ENCODE results near the gene ZNF385D. TPM values are rescaled to one million over a fixed set of nuclear protein-coding genes. Genes with fewer than 3 reads are reported as not detected.

ZNF385D gene
- total RNA-seq, 2 experiments from 2014 or later = not detected

- H3K9me3 Mint-ChIP-seq = peaks cover 2% of the 10 kb centered on the region
- ChIA-PET CTCF (no interaction called here), POLR2A (no interaction called here)
- DNase-seq = no peak
- no peaks in the 10 kb centered on the region for H3K36me3 Mint-ChIP-seq (ENCODE audit: low read depth)
- H3K4me1 Mint-ChIP-seq = no peaks in the 10 kb centered on the region
- H3K4me3 Mint-ChIP-seq = no peak overlapping the region
- no peaks in the 10 kb centered on the region for H3K27me3 Mint-ChIP-seq
- H3K27ac Mint-ChIP-seq = no peak overlapping the region
These were observed 216.5 kb downstream of the ZNF385D start for GRCh38 chr3:21534462-21534861.

GRCh38 chr3:21533002-21533401, 218.0 kb downstream of the ZNF385D start:
- no peak overlapping the region for H3K4me3 Mint-ChIP-seq
- H3K27me3 Mint-ChIP-seq = no peaks in the 10 kb centered on the region
- no peak overlapping the region for H3K27ac Mint-ChIP-seq
- POLR2A ChIA-PET = no interaction called here
- CTCF ChIA-PET = no interaction called here
- H3K4me1 Mint-ChIP-seq = no peaks in the 10 kb centered on the region
- H3K36me3 Mint-ChIP-seq (ENCODE audit: low read depth) = no peaks in the 10 kb centered on the region
- no peak for DNase-seq
- H3K9me3 Mint-ChIP-seq = peaks cover 2% of the 10 kb centered on the region

DNA sequence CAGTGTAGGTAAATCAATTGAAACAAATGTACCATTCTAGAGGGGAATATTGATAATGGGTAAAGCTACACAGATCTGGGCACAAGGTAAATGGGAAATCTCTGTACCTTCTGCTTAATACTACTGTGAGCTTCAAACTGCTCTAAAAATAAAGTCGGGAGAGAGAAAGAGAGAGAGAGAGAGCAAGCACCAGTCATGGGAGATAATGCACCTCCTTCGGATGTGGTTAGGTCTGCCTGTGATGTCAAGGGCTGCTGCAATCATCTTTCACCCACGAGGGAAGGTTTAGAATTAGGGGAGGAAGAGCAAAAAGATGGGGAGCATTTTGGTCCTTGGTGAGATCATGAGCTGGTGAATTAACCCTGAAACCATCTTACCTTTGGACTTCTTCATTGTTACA, 219.1 kb downstream of the ZNF385D start:
- no peak for DNase-seq
- H3K9me3 Mint-ChIP-seq = peaks cover 2% of the 10 kb centered on the region
- no peaks in the 10 kb centered on the region for H3K27me3 Mint-ChIP-seq
- no peak overlapping the region for H3K4me3 Mint-ChIP-seq
- no peaks in the 10 kb centered on the region for H3K36me3 Mint-ChIP-seq (ENCODE audit: low read depth)
- ChIA-PET POLR2A (no interaction called here), CTCF (no interaction called here)
- no peaks in the 10 kb centered on the region for H3K4me1 Mint-ChIP-seq
- no peak overlapping the region for H3K27ac Mint-ChIP-seq

DNA sequence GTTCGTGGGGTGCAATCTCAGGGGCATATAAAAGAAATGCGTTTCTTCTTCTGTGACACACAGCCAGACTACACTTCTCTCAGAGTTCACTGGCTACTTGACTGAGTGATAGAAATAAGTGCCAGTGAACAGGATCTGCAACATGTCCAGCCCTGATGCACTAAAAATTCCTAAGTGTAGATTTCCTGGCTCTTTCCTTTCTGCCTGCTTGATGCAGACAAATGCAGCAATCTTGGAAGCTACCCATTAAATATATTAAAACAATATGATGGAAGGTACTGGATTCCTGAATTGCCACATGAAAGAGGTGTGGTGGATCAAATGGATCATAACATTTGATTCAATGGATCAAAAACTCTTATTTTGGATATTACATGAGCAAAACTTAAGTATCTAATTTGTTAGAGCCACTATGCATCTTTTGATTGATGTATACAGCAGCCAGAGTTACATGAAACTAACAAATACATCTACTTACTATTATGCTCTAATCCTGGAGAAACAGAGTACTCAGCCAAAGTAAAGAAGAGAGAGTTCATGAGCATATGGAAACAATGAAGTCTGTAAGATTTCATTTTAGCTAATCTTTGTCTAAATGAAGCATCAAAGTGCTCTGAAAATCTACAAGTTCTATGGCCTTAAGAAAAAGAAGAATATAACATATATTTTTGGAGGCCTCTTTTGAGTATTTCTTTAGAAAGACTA, 222.6 kb downstream of the ZNF385D start:
- Mint-ChIP-seq H3K27ac (no peak overlapping the region), H3K4me3 (no peak overlapping the region), H3K9me3 (no peaks in the 10 kb centered on the region), H3K27me3 (no peaks in the 10 kb centered on the region), H3K4me1 (no peaks in the 10 kb centered on the region), H3K36me3 (ENCODE audit: low read depth) (no peaks in the 10 kb centered on the region)
- CTCF ChIA-PET = no interaction called here
- no peak for DNase-seq
- POLR2A ChIA-PET = no interaction called here

DNA sequence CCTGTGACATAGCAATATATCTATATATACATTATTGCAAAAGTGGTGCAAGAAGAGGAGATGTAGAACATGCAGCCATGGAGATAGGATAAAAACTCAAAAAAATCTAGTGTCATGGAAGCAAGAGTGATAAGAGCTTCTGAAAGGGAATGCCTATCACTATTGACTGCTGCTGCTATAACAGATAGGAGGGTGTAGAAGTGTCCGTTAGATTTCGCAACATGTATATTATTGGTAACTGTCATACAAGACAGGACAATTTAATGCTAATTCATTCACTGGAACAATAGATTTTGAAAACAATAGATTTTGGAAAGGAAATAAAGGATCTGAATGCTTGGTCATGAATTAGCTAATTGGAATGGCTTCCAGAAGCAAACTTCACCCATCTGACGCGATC, 224.5 kb downstream of the ZNF385D start:
- H3K4me3 Mint-ChIP-seq = no peak overlapping the region
- no peaks in the 10 kb centered on the region for H3K36me3 Mint-ChIP-seq (ENCODE audit: low read depth)
- POLR2A ChIA-PET = no interaction called here
- peaks cover 3% of the 10 kb centered on the region for H3K9me3 Mint-ChIP-seq
- no peak for DNase-seq
- CTCF ChIA-PET = no interaction called here
- H3K4me1 Mint-ChIP-seq = no peaks in the 10 kb centered on the region
- H3K27ac Mint-ChIP-seq = no peak overlapping the region
- no peaks in the 10 kb centered on the region for H3K27me3 Mint-ChIP-seq

DNA sequence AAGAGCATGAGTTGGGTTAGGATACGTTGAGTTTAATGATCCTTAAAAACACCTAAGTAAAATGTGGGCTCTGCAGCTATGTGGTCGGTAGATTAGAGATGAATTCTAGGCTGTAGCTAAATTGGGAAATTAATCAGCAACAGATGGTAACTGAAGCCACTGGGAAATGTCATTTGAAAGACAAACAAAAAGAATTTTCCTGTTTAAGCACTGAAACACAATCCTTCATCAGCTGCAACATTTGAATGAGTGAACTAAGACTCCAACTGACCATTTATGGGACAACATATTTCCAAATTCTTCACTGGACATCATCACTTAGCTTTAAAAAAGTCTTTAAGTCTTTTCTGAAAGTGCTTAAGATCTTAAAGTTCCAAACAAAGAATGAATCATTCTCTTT, 226.9 kb downstream of the ZNF385D start:
- POLR2A ChIA-PET = no interaction called here
- Mint-ChIP-seq H3K27me3 (no peaks in the 10 kb centered on the region), H3K4me1 (no peaks in the 10 kb centered on the region), H3K9me3 (peaks cover 3% of the 10 kb centered on the region), H3K4me3 (no peak overlapping the region), H3K36me3 (ENCODE audit: low read depth) (no peaks in the 10 kb centered on the region), H3K27ac (no peak overlapping the region)
- no peak for DNase-seq
- CTCF ChIA-PET = no interaction called here

DNA sequence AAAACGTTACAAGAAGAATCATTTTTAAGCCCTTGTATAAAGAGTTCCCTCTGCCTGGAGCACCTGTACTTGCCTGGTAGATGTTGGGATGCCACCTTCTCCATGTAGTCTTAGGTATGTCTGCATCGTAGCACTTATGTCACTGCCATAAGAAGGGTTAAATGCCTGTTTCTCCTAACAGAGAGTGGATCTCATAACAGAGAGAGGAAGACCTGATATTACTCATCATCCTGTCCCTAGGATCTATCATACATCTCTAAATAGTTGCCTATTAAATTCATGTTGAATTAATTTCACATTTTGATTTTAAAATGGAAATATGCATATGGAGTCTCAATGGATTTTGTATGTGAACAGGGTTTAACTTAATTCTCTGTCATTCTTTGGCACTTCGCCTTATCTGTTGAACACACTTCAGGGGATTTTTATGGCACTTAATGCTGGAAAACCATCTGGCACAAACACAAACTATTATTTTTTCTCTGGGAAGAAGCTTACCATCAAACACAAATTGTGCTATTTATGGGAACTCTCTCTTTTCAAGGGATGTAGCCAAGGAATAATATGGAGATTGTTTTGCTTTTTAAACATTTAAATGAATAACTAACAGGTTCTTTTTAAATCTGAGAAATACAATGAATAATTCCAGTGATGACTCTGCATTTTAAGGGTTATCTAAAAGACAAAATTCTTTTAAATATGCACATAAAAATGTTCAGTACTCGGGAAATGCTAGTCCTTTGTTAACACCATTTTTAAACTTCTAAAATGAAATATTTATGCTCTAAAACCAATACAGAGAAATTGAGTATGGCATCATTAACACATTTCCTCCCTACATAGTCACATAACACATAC, 230.7 kb downstream of the ZNF385D start:
- no peak for DNase-seq
- H3K4me3 Mint-ChIP-seq = no peak overlapping the region
- no peak overlapping the region for H3K27ac Mint-ChIP-seq
- H3K36me3 Mint-ChIP-seq (ENCODE audit: low read depth) = no peaks in the 10 kb centered on the region
- POLR2A ChIA-PET = no interaction called here
- H3K27me3 Mint-ChIP-seq = no peaks in the 10 kb centered on the region
- H3K9me3 Mint-ChIP-seq = peaks cover 3% of the 10 kb centered on the region
- H3K4me1 Mint-ChIP-seq = no peaks in the 10 kb centered on the region
- CTCF ChIA-PET = no interaction called here

DNA sequence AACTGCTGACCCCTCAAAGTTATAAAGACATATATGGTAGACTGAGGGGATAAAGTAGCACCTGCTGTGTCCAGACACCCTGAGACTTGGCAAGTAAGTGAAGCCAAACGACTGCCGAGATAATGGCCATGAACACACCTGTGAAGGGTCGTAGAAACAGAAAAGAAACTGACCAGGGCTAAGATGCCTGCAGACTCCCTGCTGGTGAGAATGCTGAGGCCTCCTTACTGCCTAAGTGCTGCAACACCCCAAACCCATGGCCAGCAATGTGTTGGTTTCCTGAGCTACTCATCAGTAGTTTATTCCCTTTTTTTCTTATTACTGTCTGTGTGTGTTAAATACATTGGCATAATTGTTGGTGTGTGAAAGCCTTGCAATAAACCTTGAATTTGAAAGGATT, 233.8 kb downstream of the ZNF385D start:
- no peak for DNase-seq
- Mint-ChIP-seq H3K27ac (no peak overlapping the region), H3K4me3 (no peak overlapping the region), H3K36me3 (ENCODE audit: low read depth) (no peaks in the 10 kb centered on the region), H3K4me1 (no peaks in the 10 kb centered on the region), H3K9me3 (no peaks in the 10 kb centered on the region), H3K27me3 (no peaks in the 10 kb centered on the region)
- ChIA-PET CTCF (no interaction called here), POLR2A (no interaction called here)

DNA sequence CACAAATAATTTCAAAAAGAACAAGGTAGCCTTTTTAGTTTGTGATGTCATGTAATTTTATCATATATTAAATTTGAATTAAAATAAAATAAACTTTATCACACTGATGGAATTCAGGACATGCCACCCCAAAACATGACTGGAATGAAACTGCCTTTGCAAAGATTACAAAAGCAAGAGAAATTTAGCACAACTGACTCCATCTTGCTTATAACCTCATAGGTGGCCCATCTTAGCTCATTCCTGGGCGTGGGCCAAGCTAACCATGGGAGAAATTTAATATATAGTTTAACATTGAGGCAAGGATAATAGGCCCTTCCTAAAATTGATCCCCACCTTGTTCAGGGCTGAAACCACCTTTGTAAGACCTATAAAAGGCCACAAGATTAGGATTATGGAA, 235.6 kb downstream of the ZNF385D start:
- Mint-ChIP-seq H3K27me3 (no peaks in the 10 kb centered on the region), H3K36me3 (ENCODE audit: low read depth) (no peaks in the 10 kb centered on the region), H3K4me3 (no peak overlapping the region), H3K9me3 (peaks cover 3% of the 10 kb centered on the region), H3K4me1 (no peaks in the 10 kb centered on the region), H3K27ac (no peak overlapping the region)
- no peak for DNase-seq
- ChIA-PET CTCF (no interaction called here), POLR2A (no interaction called here)

- ChIA-PET POLR2A (no interaction called here), CTCF (no interaction called here)
- H3K9me3 Mint-ChIP-seq = peaks cover 5% of the 10 kb centered on the region
These were observed 241.1 kb downstream of the ZNF385D start for GRCh38 chr3:21509731-21510470.

GRCh38 chr3:21508246-21508645, 242.8 kb downstream of the ZNF385D start:
- Mint-ChIP-seq H3K27ac (no peak overlapping the region), H3K4me1 (no peaks in the 10 kb centered on the region), H3K9me3 (peaks cover 5% of the 10 kb centered on the region), H3K36me3 (ENCODE audit: low read depth) (no peaks in the 10 kb centered on the region), H3K4me3 (no peak overlapping the region), H3K27me3 (no peaks in the 10 kb centered on the region)
- ChIA-PET POLR2A (no interaction called here), CTCF (no interaction called here)
- no peak for DNase-seq

More at GRCh38 chr3:21509731-21510470, 241.1 kb downstream of the ZNF385D start:
- Mint-ChIP-seq H3K4me1 (no peaks in the 10 kb centered on the region), H3K27ac (no peak overlapping the region), H3K4me3 (no peak overlapping the region), H3K27me3 (no peaks in the 10 kb centered on the region), H3K36me3 (ENCODE audit: low read depth) (no peaks in the 10 kb centered on the region)
- no peak for DNase-seq

GRCh38 chr3:21505711-21506460, 245.1 kb downstream of the ZNF385D start:
- H3K27ac Mint-ChIP-seq = no peak overlapping the region
- CTCF ChIA-PET = no interaction called here
- H3K27me3 Mint-ChIP-seq = no peaks in the 10 kb centered on the region
- DNase-seq = no peak
- peaks cover 7% of the 10 kb centered on the region for H3K9me3 Mint-ChIP-seq
- no peaks in the 10 kb centered on the region for H3K36me3 Mint-ChIP-seq (ENCODE audit: low read depth)
- POLR2A ChIA-PET = no interaction called here
- no peaks in the 10 kb centered on the region for H3K4me1 Mint-ChIP-seq
- no peak overlapping the region for H3K4me3 Mint-ChIP-seq

GRCh38 chr3:21502656-21503055, 248.4 kb downstream of the ZNF385D start:
- peaks cover 2% of the 10 kb centered on the region for H3K9me3 Mint-ChIP-seq
- no peaks in the 10 kb centered on the region for H3K27me3 Mint-ChIP-seq
- no peaks in the 10 kb centered on the region for H3K36me3 Mint-ChIP-seq (ENCODE audit: low read depth)
- H3K4me3 Mint-ChIP-seq = no peak overlapping the region
- no peak overlapping the region for H3K27ac Mint-ChIP-seq
- ChIA-PET POLR2A (no interaction called here), CTCF (no interaction called here)
- DNase-seq = no peak
- no peaks in the 10 kb centered on the region for H3K4me1 Mint-ChIP-seq
